Brain microvascular endothelial cell (primary cell): ENCODE results near the gene C4orf46.

Experiments used
- DNase-seq: peaks from one replicate; pipeline ENCODE4 v3.0.0-alpha.2; 2020
- H3K27ac ChIP-seq: fragments of 250-450 bp; sonication (Bioruptor Pico); 2 replicates; pipeline ENCODE4 v1.5.1; 2020; ENCODE audit warnings: mild to moderate bottlenecking, moderate library complexity
- H3K27me3 ChIP-seq: fragments of 250-450 bp; sonication (Bioruptor Pico); replicated peaks from 2 replicates; pipeline ENCODE4 v1.5.1; 2020; ENCODE audit warnings: mild to moderate bottlenecking
- H3K36me3 ChIP-seq: fragments of 250-450 bp; sonication (Bioruptor Pico); replicated peaks from 2 replicates; pipeline ENCODE4 v1.5.1; 2020; ENCODE audit warnings: mild to moderate bottlenecking
- H3K4me3 ChIP-seq: 2 replicates; pipeline ENCODE4 v1.5.1; 2011; ENCODE audit warnings: low read depth, mild to moderate bottlenecking, control low read depth, low read length, moderate library complexity
- CTCF ChIP-seq: IDR thresholded peaks from 2 replicates; pipeline ENCODE4 v1.5.1; 2011; ENCODE audit warnings: low read depth, mild to moderate bottlenecking, moderate library complexity, low read length, control low read depth, inconsistent platforms; ENCODE audit errors: missing control alignments
- in situ Hi-C: cut with HindIII; loops from 2 replicates; pipeline ENCODE4 v1.10.0; 2017; ENCODE audit warnings: low sequenced_read_pairs, low pct_ligation_motif_present

The C4orf46 gene

GRCh38 chr4:158624889-158625478 is 46.7 kb downstream of the C4orf46 start:
- peak; percentile 67 for TF ChIP-seq CTCF
- H3K4me3 ChIP-seq: no peak overlapping the region
- H3K27me3 ChIP-seq: no peaks in the 10 kb centered on the region
- H3K27ac ChIP-seq: no peak overlapping the region
- DNase-seq: no peak
- no peaks in the 10 kb centered on the region for H3K36me3 ChIP-seq
- in situ Hi-C loops: loop anchor here (25.0 kb wide), 1 partner anchor 363 kb away; no protein-coding TSS in a partner anchor

- Histone ChIP-seq H3K4me3 (no peak overlapping the region), H3K36me3 (no peaks in the 10 kb centered on the region), H3K27me3 (no peaks in the 10 kb centered on the region), H3K27ac (no peak overlapping the region)
- DNase-seq: no peak
- in situ Hi-C loops: loop anchor here (25.0 kb wide), 1 partner anchor 360 kb away; no protein-coding TSS in a partner anchor
- TF ChIP-seq CTCF: no peak
Observed at GRCh38 chr4:158622251-158622650, 49.4 kb downstream of the C4orf46 start.

- no peak overlapping the region for H3K27ac ChIP-seq
- H3K36me3 ChIP-seq: no peaks in the 10 kb centered on the region
- DNase-seq: no peak
- in situ Hi-C loops: loop anchor here (25.0 kb wide), 1 partner anchor 359 kb away; no protein-coding TSS in a partner anchor
- no peaks in the 10 kb centered on the region for H3K27me3 ChIP-seq
- no peak overlapping the region for H3K4me3 ChIP-seq
- no peak for TF ChIP-seq CTCF
Observed at GRCh38 chr4:158621729-158622128, 50.0 kb downstream of the C4orf46 start.

GRCh38 chr4:158617956-158618355 is 53.7 kb downstream of the C4orf46 start:
- TF ChIP-seq CTCF: no peak
- H3K27ac ChIP-seq: no peak overlapping the region
- H3K36me3 ChIP-seq: no peaks in the 10 kb centered on the region
- H3K4me3 ChIP-seq: no peak overlapping the region
- no peak for DNase-seq
- no peaks in the 10 kb centered on the region for H3K27me3 ChIP-seq
- in situ Hi-C loops: loop anchor here (25.0 kb wide), 1 partner anchor 356 kb away; no protein-coding TSS in a partner anchor
